Measurements from ENCODE around the gene GALNT16. TPM values are rescaled to one million over a fixed set of nuclear protein-coding genes. Genes with fewer than 3 reads are reported as not detected.

GALNT16 gene
- total RNA-seq, 4 donors from 2014 or later: 8.3 to 11.7 (median 10.7) TPM

GRCh38 chr14:69404883-69405282 is 144.9 kb downstream of the GALNT16 start:
- H3K36me3 ChIP-seq: peaks cover 0 to 5% (median 0%) of the 10 kb centered on the region in 3 donors
- H3K27ac ChIP-seq: no peak overlapping the region
- H3K4me3 ChIP-seq: no peak overlapping the region
- TF ChIP-seq EP300 (IDR thresholded peaks at IDR 0.05) (no peak), POLR2A (IDR thresholded peaks at IDR 0.05) (no peak)
- TF ChIP-seq, protein P1, sequence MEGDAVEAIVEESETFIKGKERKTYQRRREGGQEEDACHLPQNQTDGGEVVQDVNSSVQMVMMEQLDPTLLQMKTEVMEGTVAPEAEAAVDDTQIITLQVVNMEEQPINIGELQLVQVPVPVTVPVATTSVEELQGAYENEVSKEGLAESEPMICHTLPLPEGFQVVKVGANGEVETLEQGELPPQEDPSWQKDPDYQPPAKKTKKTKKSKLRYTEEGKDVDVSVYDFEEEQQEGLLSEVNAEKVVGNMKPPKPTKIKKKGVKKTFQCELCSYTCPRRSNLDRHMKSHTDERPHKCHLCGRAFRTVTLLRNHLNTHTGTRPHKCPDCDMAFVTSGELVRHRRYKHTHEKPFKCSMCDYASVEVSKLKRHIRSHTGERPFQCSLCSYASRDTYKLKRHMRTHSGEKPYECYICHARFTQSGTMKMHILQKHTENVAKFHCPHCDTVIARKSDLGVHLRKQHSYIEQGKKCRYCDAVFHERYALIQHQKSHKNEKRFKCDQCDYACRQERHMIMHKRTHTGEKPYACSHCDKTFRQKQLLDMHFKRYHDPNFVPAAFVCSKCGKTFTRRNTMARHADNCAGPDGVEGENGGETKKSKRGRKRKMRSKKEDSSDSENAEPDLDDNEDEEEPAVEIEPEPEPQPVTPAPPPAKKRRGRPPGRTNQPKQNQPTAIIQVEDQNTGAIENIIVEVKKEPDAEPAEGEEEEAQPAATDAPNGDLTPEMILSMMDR (IDR thresholded peaks at IDR 0.05): no peak
- no peak for DNase-seq (ENCODE audit: low spot score in 2 of 2)
- H3K27me3 ChIP-seq: no peaks in the 10 kb centered on the region
- WGBS, 2 donors: 90 to 91% methylated on average over 5 of the region's 5 CpGs
- H3K4me1 ChIP-seq: peaks cover 0 to 30% (median 11%) of the 10 kb centered on the region in 4 donors
- no peaks in the 10 kb centered on the region for H3K9me3 ChIP-seq

DNA sequence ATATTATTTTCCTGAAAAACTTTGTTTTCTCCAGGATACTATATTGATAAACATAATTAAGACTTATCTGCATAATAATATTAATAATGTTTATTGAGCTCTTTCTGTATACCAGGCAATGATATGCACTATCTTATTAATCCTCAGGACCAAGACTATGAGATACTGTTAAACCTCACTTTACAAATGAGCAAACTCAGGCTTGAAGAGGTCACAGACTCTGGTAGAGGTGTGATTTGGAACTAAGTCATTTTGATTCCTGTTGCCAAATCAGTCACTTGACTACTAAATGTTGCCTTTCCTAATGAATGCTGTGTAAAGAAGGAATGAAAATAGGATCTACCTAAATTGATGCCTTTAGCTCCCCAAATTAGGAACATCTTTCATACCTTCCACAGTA is 145.8 kb downstream of the GALNT16 start:
- no peak overlapping the region for H3K4me3 ChIP-seq
- no peak for TF ChIP-seq EP300 (IDR thresholded peaks at IDR 0.05)
- no peak for TF ChIP-seq POLR2A (IDR thresholded peaks at IDR 0.05)
- TF ChIP-seq, protein P1 (IDR thresholded peaks at IDR 0.05): no peak
- H3K9me3 ChIP-seq: no peaks in the 10 kb centered on the region
- no peaks in the 10 kb centered on the region for H3K27me3 ChIP-seq
- H3K27ac ChIP-seq: no peak overlapping the region
- peaks cover 0 to 22% (median 2%) of the 10 kb centered on the region in 4 donors for H3K4me1 ChIP-seq
- H3K36me3 ChIP-seq: peaks cover 0 to 5% (median 0%) of the 10 kb centered on the region in 3 donors
- DNase-seq (ENCODE audit: low spot score in 2 of 2): no peak

Other genes with a start within 250 kb of the GALNT16 start
- gene DCAF5, start 107.0 kb upstream of the GALNT16 start, total RNA-seq: 10 to 100 TPM; 42.2 to 53.7 (median 51.1) TPM
- 10 to 100 TPM; 17.4 to 24.7 (median 20.9) TPM for gene EXD2, start 68.7 kb upstream of the GALNT16 start, total RNA-seq
- gene ERH, start 138.1 kb downstream of the GALNT16 start, total RNA-seq: 100 to 1,000 TPM in 1 of 4 donors, 10 to 100 TPM in 3; 59.4 to 113 (median 82.5) TPM
- gene SLC39A9, start 138.5 kb downstream of the GALNT16 start, total RNA-seq: 10 to 100 TPM; 52.2 to 68.4 (median 64.4) TPM
- not detected for gene PLEKHD1, start 224.6 kb downstream of the GALNT16 start, total RNA-seq

All from tibial nerve (tissue), 4 donors.